ENCODE data around the gene EHMT1. TPM values are rescaled to one million over a fixed set of nuclear protein-coding genes. Genes with fewer than 3 reads are reported as not detected.

Gene EHMT1
- total and polyA plus RNA-seq, 2 of the 13 experiments (the other 11 are each of a cell fraction or from before 2014, with no cell fraction given), result 23.0 to 27.1 TPM

GRCh38 chr9:137664676-137665075 lies 45.9 kb downstream of the EHMT1 start (continued):
- TF ChIP-seq GATAD1 (CRISPR knock-in tag; IDR thresholded peaks at IDR 0.05) (no peak), MYNN (CRISPR knock-in tag; IDR thresholded peaks at IDR 0.05; ENCODE audit: low read depth) (no peak), GATAD2A (CRISPR knock-in tag; IDR thresholded peaks at IDR 0.05) (peak; percentile 56), ZNF101 (CRISPR knock-in tag; IDR thresholded peaks at IDR 0.05; ENCODE audit: borderline replicate concordance, low read depth) (no peak), SIN3B (IDR thresholded peaks at IDR 0.05; ENCODE audit: low read length) (no peak), ZSCAN20 (CRISPR knock-in tag; IDR thresholded peaks at IDR 0.05; ENCODE audit: borderline replicate concordance) (no peak), MED13 (CRISPR knock-in tag; IDR thresholded peaks at IDR 0.05) (no peak), EED (CRISPR knock-in tag; IDR thresholded peaks at IDR 0.05) (no peak), KDM4B (CRISPR knock-in tag; IDR thresholded peaks at IDR 0.05) (no peak), ZKSCAN5 (CRISPR knock-in tag; IDR thresholded peaks at IDR 0.05) (no peak), SMYD3 (CRISPR knock-in tag; IDR thresholded peaks at IDR 0.05) (no peak), TBL1XR1 (IDR thresholded peaks at IDR 0.05; ENCODE audit: borderline replicate concordance, low read length, partially characterized antibody) (peak; percentile 74), MTF1 (CRISPR knock-in tag; IDR thresholded peaks at IDR 0.05) (no peak), KDM2A (CRISPR knock-in tag; IDR thresholded peaks at IDR 0.05; ENCODE audit: borderline replicate concordance, low read depth) (no peak), SOX5 (CRISPR knock-in tag; IDR thresholded peaks at IDR 0.05; ENCODE audit: borderline replicate concordance) (peak; percentile 44; the same call in 1 of the 2 replicates), PPARG (CRISPR knock-in tag; conservative IDR thresholded peaks at IDR 0.05) (no peak), ZNF614 (CRISPR knock-in tag; IDR thresholded peaks at IDR 0.05; ENCODE audit: borderline replicate concordance) (peak; percentile 52; the same call in 1 of the 2 replicates), HNF4A (CRISPR knock-in tag; IDR thresholded peaks at IDR 0.05) (peak; percentile 5; the same call in 1 of the 2 replicates), REL (CRISPR knock-in tag; conservative IDR thresholded peaks at IDR 0.05) (no peak), RARA (CRISPR knock-in tag; IDR thresholded peaks at IDR 0.05) (peak; percentile 58), ZNF557 (CRISPR knock-in tag; IDR thresholded peaks at IDR 0.05) (no peak), ZNF484 (CRISPR knock-in tag; IDR thresholded peaks at IDR 0.05; ENCODE audit: borderline replicate concordance, low read depth) (no peak), ZNF205 (CRISPR knock-in tag; IDR thresholded peaks at IDR 0.05) (no peak)
- TF ChIP-seq, protein P1, sequence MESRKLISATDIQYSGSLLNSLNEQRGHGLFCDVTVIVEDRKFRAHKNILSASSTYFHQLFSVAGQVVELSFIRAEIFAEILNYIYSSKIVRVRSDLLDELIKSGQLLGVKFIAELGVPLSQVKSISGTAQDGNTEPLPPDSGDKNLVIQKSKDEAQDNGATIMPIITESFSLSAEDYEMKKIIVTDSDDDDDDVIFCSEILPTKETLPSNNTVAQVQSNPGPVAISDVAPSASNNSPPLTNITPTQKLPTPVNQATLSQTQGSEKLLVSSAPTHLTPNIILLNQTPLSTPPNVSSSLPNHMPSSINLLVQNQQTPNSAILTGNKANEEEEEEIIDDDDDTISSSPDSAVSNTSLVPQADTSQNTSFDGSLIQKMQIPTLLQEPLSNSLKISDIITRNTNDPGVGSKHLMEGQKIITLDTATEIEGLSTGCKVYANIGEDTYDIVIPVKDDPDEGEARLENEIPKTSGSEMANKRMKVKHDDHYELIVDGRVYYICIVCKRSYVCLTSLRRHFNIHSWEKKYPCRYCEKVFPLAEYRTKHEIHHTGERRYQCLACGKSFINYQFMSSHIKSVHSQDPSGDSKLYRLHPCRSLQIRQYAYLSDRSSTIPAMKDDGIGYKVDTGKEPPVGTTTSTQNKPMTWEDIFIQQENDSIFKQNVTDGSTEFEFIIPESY (CRISPR knock-in tag; IDR thresholded peaks at IDR 0.05), result no peak
- TF ChIP-seq, protein P2, sequence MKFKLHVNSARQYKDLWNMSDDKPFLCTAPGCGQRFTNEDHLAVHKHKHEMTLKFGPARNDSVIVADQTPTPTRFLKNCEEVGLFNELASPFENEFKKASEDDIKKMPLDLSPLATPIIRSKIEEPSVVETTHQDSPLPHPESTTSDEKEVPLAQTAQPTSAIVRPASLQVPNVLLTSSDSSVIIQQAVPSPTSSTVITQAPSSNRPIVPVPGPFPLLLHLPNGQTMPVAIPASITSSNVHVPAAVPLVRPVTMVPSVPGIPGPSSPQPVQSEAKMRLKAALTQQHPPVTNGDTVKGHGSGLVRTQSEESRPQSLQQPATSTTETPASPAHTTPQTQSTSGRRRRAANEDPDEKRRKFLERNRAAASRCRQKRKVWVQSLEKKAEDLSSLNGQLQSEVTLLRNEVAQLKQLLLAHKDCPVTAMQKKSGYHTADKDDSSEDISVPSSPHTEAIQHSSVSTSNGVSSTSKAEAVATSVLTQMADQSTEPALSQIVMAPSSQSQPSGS (CRISPR knock-in tag; IDR thresholded peaks at IDR 0.05), result 0 out of 2 replicates have a peak, but pooled peaks have one; percentile 21
- TF ChIP-seq, protein P3, sequence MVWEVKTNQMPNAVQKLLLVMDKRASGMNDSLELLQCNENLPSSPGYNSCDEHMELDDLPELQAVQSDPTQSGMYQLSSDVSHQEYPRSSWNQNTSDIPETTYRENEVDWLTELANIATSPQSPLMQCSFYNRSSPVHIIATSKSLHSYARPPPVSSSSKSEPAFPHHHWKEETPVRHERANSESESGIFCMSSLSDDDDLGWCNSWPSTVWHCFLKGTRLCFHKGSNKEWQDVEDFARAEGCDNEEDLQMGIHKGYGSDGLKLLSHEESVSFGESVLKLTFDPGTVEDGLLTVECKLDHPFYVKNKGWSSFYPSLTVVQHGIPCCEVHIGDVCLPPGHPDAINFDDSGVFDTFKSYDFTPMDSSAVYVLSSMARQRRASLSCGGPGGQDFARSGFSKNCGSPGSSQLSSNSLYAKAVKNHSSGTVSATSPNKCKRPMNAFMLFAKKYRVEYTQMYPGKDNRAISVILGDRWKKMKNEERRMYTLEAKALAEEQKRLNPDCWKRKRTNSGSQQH (CRISPR knock-in tag; IDR thresholded peaks at IDR 0.05; ENCODE audit: low read depth), result no peak

Measured in HepG2 (cell line).